K562 (cell line): ENCODE results near the gene SH3BP5L. TPM values are rescaled to one million over a fixed set of nuclear protein-coding genes. Genes with fewer than 3 reads are reported as not detected.

Experiments
- CBX2 ChIP-seq: fragments of 200-600 bp; sonication (generic); IDR thresholded peaks from one replicate; pipeline ENCODE4 v1.6.1; 2012; ENCODE audit warnings: mild to moderate bottlenecking, low read length, inconsistent platforms; ENCODE audit not compliant: insufficient read depth, poor library complexity, severe bottlenecking
- CXXC5 ChIP-seq: fragments of 250-450 bp; sonication (Bioruptor Pico); IDR thresholded peaks from 2 replicates; pipeline ENCODE4 v1.8.0; 2022; ENCODE audit warnings: inconsistent platforms, mild to moderate bottlenecking, moderate library complexity
- DPF2 ChIP-seq: fragments of 450-650 bp; IDR thresholded peaks from 2 replicates; pipeline ENCODE4 v1.6.1; 2016
- ETV6 ChIP-seq, 3 experiments: fragments of 150-350 bp in 1 of 3; sonication (generic) in 1 of 3; formaldehyde crosslinking in 1 of 3; IDR thresholded peaks; 2 replicates each; pipeline versions ENCODE4 v1.6.1 to v1.8.0; 2014 to 2022; ENCODE audit warnings: borderline replicate concordance in 2 of 3, low read depth in 2 of 3, antibody characterized with exemption in 1 of 3, low read length in 1 of 3, mild to moderate bottlenecking in 1 of 3, missing genetic modification reagents in 1 of 3
- L3MBTL2 ChIP-seq: fragments of 450-650 bp; IDR thresholded peaks from 2 replicates; pipeline ENCODE4 v1.6.1; 2016; ENCODE audit warnings: mild to moderate bottlenecking, moderate library complexity
- NEUROD1 ChIP-seq: fragments of 150-350 bp; IDR thresholded peaks from 2 replicates; pipeline ENCODE4 v1.6.1; 2014; ENCODE audit warnings: borderline replicate concordance, low read length, low read depth; ENCODE audit not compliant: partially characterized antibody
- NFRKB ChIP-seq: fragments of 450-650 bp; IDR thresholded peaks from 2 replicates; pipeline ENCODE4 v1.6.1; 2016; ENCODE audit warnings: low read depth
- POLR2AphosphoS5 ChIP-seq: IDR thresholded peaks from 2 replicates; pipeline ENCODE4 v1.6.1; 2011; ENCODE audit warnings: mild to moderate bottlenecking, low read depth, low read length, moderate library complexity; ENCODE audit not compliant: control insufficient read depth, insufficient read depth
- SMAD1 ChIP-seq: fragments of 150-350 bp; IDR thresholded peaks from 2 replicates; pipeline ENCODE4 v1.6.1; 2014; ENCODE audit warnings: low read length, low read depth; ENCODE audit not compliant: partially characterized antibody
- SPI1 ChIP-seq: IDR thresholded peaks from 2 replicates; pipeline ENCODE4 v1.6.1; 2011; ENCODE audit warnings: low read depth, low read length, control low read depth, borderline replicate concordance
- SUPT5H ChIP-seq: fragments of 450-650 bp; IDR thresholded peaks from 2 replicates; pipeline ENCODE4 v1.6.1; 2016
- ZNF57 ChIP-seq: fragments of 450-650 bp; formaldehyde crosslinking; IDR thresholded peaks from 2 replicates; pipeline ENCODE4 v1.4.0; 2020; ENCODE audit warnings: mild to moderate bottlenecking, moderate library complexity
- ZNF592 ChIP-seq: fragments of 450-650 bp; IDR thresholded peaks from 2 replicates; pipeline ENCODE4 v1.6.1; 2017; ENCODE audit warnings: antibody characterized with exemption, mild to moderate bottlenecking
- ZNF668 ChIP-seq: fragments of 250-450 bp; sonication (Bioruptor Pico); IDR thresholded peaks from 2 replicates; pipeline ENCODE4 v1.8.0; 2022; ENCODE audit warnings: mild to moderate bottlenecking, inconsistent platforms
- ZNF778 ChIP-seq: fragments of 450-650 bp; formaldehyde crosslinking; IDR thresholded peaks from 2 replicates; pipeline ENCODE4 v1.4.0; 2020; ENCODE audit warnings: mild to moderate bottlenecking, moderate library complexity
- polyA plus RNA-seq, 8 experiments: library from polyadenylated mRNA; depleted of rRNA in 4 of 8; stranded (reverse) in 5 of 8; unstranded in 3 of 8; fragments of >200 nt; fragmentation: Nextera tagmentation in 2 of 8; fragmentation: Illumina TruSeq in 1 of 8; extraction: Ambion mirVana in 2 of 8; extraction: Trizol in 1 of 8; gene quantifications; 2 replicates each; pipeline versions ENCODE4 v1.2.1 to v1.2.3, GENCODE V29; 2011 to 2014; ENCODE audit warnings: inconsistent platforms in 1 of 8, missing spikeins in 1 of 8
- total RNA-seq, 7 experiments: library from RNA; depleted of rRNA in 6 of 7; stranded (reverse); fragments of >200 nt in 6 of 7; fragmentation: Illumina TruSeq in 2 of 7; extraction: Trizol in 2 of 7; gene quantifications; 2 replicates each; pipeline versions ENCODE4 v1.2.1 to v1.2.3, GENCODE V29; 2011 to 2021; ENCODE audit warnings: low replicate concordance in 1 of 7
- TF ChIP-seq, protein P1 (sequence below): sonication (generic); IDR thresholded peaks from 2 replicates; pipeline ENCODE4 v1.6.1; 2016
- TF ChIP-seq, protein P2 (sequence below): fragments of 450-650 bp; formaldehyde crosslinking; IDR thresholded peaks from 2 replicates; pipeline ENCODE4 v1.4.0; 2022; ENCODE audit warnings: missing genetic modification characterization
- TF ChIP-seq, protein P3 (sequence below): fragments of 250-450 bp; sonication (Bioruptor Pico); IDR thresholded peaks from 2 replicates; pipeline ENCODE4 v1.4.0; 2020; ENCODE audit warnings: mild to moderate bottlenecking, moderate library complexity, borderline replicate concordance

The SH3BP5L gene
- total and polyA plus RNA-seq, 9 of the 15 experiments (the other 6 are each of a cell fraction or from before 2014, with no cell fraction given) = 1.9 to 26.5 (median 15.8) TPM

DNA sequence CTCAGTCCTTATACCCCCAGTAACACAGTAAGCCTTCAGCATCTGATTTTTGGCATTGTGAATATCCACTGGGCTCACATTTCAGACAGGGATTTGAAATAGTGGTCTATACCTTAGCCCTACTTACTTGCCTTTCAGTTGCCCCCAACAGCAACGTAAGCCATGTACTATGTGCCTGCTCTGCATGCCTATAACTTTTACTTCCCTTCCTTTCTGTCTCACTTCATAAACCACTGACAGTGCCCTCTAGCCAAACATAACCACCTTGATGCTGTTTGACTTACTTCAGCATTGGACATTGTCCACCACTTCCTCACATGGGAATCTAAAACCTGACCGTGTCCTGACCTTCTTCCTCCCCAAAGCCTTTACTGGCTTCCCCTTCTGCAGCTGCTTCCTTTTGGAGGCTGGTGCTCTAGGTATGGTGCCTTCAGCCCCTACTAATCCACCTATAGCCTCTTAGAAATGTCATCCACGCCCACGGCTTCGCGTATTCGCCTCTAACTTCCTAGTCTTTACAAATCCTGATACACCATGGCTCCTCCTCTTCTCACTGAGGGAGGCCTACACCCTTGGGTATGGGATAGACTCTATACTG lies 8.7 kb upstream of the SH3BP5L start (continued):
- TF ChIP-seq ZNF592 (peak; percentile 82), SPI1 (peak; percentile 78; the same call in 1 of the 2 replicates), ZNF57 (CRISPR knock-in tag) (no peak), CXXC5 (peak; percentile 44; the same call in 1 of the 2 replicates), POLR2AphosphoS5 (peak; percentile 46; the same call in 1 of the 2 replicates), SUPT5H (peak; percentile 38; the same call in 1 of the 2 replicates), CBX2 (no peak), ZNF668 (CRISPR knock-in tag) (peak; percentile 76; the same call in 1 of the 2 replicates), SMAD1 (no peak), NFRKB (0 out of 2 replicates have a peak, but pooled peaks have one; percentile 31), L3MBTL2 (peak; percentile 56; the same call in 1 of the 2 replicates), ETV6 (IDR thresholded peaks at IDR 0.05; ENCODE audit: borderline replicate concordance in 1 of 2, low read depth in 2 of 2, low read length in 1 of 2) (peak in 1 of 2 experiments; percentile 48; a peak in 1 of 4 replicates), ETV6 (CRISPR knock-in tag; IDR thresholded peaks at IDR 0.05; ENCODE audit: borderline replicate concordance) (no peak), NEUROD1 (no peak), DPF2 (0 out of 2 replicates have a peak, but pooled peaks have one; percentile 18), ZNF778 (no peak)
- TF ChIP-seq, protein P1, sequence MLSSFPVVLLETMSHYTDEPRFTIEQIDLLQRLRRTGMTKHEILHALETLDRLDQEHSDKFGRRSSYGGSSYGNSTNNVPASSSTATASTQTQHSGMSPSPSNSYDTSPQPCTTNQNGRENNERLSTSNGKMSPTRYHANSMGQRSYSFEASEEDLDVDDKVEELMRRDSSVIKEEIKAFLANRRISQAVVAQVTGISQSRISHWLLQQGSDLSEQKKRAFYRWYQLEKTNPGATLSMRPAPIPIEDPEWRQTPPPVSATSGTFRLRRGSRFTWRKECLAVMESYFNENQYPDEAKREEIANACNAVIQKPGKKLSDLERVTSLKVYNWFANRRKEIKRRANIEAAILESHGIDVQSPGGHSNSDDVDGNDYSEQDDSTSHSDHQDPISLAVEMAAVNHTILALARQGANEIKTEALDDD = 0 out of 2 replicates have a peak, but pooled peaks have one; percentile 59
- TF ChIP-seq, protein P2, sequence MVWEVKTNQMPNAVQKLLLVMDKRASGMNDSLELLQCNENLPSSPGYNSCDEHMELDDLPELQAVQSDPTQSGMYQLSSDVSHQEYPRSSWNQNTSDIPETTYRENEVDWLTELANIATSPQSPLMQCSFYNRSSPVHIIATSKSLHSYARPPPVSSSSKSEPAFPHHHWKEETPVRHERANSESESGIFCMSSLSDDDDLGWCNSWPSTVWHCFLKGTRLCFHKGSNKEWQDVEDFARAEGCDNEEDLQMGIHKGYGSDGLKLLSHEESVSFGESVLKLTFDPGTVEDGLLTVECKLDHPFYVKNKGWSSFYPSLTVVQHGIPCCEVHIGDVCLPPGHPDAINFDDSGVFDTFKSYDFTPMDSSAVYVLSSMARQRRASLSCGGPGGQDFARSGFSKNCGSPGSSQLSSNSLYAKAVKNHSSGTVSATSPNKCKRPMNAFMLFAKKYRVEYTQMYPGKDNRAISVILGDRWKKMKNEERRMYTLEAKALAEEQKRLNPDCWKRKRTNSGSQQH = 0 out of 2 replicates have a peak, but pooled peaks have one; percentile 53
- TF ChIP-seq, protein P3, sequence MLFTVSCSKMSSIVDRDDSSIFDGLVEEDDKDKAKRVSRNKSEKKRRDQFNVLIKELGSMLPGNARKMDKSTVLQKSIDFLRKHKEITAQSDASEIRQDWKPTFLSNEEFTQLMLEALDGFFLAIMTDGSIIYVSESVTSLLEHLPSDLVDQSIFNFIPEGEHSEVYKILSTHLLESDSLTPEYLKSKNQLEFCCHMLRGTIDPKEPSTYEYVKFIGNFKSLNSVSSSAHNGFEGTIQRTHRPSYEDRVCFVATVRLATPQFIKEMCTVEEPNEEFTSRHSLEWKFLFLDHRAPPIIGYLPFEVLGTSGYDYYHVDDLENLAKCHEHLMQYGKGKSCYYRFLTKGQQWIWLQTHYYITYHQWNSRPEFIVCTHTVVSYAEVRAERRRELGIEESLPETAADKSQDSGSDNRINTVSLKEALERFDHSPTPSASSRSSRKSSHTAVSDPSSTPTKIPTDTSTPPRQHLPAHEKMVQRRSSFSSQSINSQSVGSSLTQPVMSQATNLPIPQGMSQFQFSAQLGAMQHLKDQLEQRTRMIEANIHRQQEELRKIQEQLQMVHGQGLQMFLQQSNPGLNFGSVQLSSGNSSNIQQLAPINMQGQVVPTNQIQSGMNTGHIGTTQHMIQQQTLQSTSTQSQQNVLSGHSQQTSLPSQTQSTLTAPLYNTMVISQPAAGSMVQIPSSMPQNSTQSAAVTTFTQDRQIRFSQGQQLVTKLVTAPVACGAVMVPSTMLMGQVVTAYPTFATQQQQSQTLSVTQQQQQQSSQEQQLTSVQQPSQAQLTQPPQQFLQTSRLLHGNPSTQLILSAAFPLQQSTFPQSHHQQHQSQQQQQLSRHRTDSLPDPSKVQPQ = no peak
